Cardiac muscle cell (in vitro differentiated cells and primary cell): ENCODE measurements around the gene C1QBP. TPM values are rescaled to one million over a fixed set of nuclear protein-coding genes. Genes with fewer than 3 reads are reported as not detected.

ENCODE experiments used
- DNase-seq, 2 donors: peaks; one replicate each; pipeline versions ENCODE4 v3.0.0 to v3.0.0-alpha.2; 2010 to 2017; ENCODE audit warnings: low read depth in 1 of 2, low spot score in 1 of 2
- H3K27ac ChIP-seq: fragments of 200-600 bp; sonication (generic); 2 replicates; pipeline ENCODE4 v1.5.1; 2016
- H3K27me3 ChIP-seq: fragments of 200-600 bp; sonication (generic); 2 replicates; pipeline ENCODE4 v1.6.0; 2016; ENCODE audit warnings: control low read depth
- H3K36me3 ChIP-seq: fragments of 200-600 bp; sonication (generic); 2 replicates; pipeline ENCODE4 v1.5.1; 2016; ENCODE audit warnings: control low read depth
- H3K4me1 ChIP-seq: fragments of 200-600 bp; sonication (generic); 2 replicates; pipeline ENCODE4 v1.8.1; 2017; ENCODE audit warnings: low read depth, mild to moderate bottlenecking, mixed run types
- H3K4me3 ChIP-seq: fragments of 200-600 bp; sonication (generic); 2 replicates; pipeline ENCODE4 v1.5.1; 2016; ENCODE audit warnings: mild to moderate bottlenecking
- H3K9me3 ChIP-seq: fragments of 200-600 bp; sonication (generic); 2 replicates; pipeline ENCODE4 v1.5.1; 2017; ENCODE audit warnings: low read depth, mild to moderate bottlenecking, control low read depth
- polyA plus RNA-seq: library from polyadenylated mRNA; unstranded; fragments of >200 nt; fragmentation: Nextera tagmentation; extraction: Ambion mirVana; gene quantifications from 2 replicates; pipeline ENCODE4 v1.2.1, GENCODE V29; 2016
- total RNA-seq: library from RNA; depleted of rRNA; stranded (reverse); fragments of >200 nt; gene quantifications from 2 replicates; pipeline ENCODE4 v1.2.3, GENCODE V29; 2016
- TF ChIP-seq, protein P1 (sequence below): IDR thresholded peaks from 2 replicates; pipeline ENCODE4 v1.5.1; 2012; ENCODE audit warnings: low read depth, mild to moderate bottlenecking, low read length

The C1QBP gene
- total and polyA plus RNA-seq, 2 experiments from 2014 or later, result 156 to 299 TPM

DNA sequence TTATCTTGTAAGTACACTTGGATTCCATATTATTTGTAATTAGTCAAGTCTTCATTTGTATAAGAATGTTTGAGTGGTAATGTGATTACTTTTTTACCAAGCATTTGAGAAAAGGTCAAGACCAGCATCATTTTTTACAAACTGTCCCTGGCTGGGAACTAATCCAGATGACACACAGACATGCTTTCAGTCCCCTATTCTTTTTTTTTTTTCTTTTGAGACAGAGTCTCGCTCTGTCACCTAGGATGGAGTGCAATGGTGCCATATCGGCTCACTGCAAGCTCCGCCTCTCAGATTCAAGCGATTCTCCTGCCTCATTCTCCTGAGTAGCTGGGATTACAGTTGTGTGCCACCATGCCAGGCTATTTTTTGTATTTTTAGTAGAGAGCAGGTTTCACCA is 42.5 kb upstream of the C1QBP start:
- no peak for DNase-seq
- Histone ChIP-seq H3K36me3 (peaks cover 46% of the 10 kb centered on the region), H3K4me3 (no peak overlapping the region), H3K9me3 (no peaks in the 10 kb centered on the region), H3K27me3 (no peaks in the 10 kb centered on the region), H3K4me1 (no peaks in the 10 kb centered on the region), H3K27ac (no peak overlapping the region)
- TF ChIP-seq, protein P1, sequence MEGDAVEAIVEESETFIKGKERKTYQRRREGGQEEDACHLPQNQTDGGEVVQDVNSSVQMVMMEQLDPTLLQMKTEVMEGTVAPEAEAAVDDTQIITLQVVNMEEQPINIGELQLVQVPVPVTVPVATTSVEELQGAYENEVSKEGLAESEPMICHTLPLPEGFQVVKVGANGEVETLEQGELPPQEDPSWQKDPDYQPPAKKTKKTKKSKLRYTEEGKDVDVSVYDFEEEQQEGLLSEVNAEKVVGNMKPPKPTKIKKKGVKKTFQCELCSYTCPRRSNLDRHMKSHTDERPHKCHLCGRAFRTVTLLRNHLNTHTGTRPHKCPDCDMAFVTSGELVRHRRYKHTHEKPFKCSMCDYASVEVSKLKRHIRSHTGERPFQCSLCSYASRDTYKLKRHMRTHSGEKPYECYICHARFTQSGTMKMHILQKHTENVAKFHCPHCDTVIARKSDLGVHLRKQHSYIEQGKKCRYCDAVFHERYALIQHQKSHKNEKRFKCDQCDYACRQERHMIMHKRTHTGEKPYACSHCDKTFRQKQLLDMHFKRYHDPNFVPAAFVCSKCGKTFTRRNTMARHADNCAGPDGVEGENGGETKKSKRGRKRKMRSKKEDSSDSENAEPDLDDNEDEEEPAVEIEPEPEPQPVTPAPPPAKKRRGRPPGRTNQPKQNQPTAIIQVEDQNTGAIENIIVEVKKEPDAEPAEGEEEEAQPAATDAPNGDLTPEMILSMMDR, result no peak

DNA sequence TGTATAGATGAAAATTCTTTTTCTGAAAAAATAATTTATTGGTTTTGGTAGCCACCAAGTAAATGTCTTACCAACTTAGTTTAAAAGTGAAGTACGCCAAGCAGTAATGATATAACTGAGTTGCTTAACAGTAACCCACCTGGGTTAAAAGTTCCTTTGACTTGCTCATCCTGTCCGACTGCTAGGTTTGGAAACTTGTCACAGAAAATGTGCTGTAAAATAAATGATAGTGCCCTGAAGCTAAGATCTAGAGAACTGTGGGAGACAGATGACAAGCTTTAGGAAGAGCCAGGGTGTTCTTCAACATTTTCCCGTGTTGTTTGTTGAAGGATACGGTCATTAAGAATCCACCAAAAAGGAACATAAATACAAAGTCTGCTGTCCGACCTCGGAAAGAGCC is 42.0 kb upstream of the C1QBP start:
- peaks cover 48% of the 10 kb centered on the region for H3K36me3 ChIP-seq
- TF ChIP-seq, protein P1, result no peak
- DNase-seq, result no peak
- no peaks in the 10 kb centered on the region for H3K9me3 ChIP-seq
- no peak overlapping the region for H3K4me3 ChIP-seq
- no peaks in the 10 kb centered on the region for H3K27me3 ChIP-seq
- no peak overlapping the region for H3K27ac ChIP-seq
- H3K4me1 ChIP-seq, result no peaks in the 10 kb centered on the region

DNA sequence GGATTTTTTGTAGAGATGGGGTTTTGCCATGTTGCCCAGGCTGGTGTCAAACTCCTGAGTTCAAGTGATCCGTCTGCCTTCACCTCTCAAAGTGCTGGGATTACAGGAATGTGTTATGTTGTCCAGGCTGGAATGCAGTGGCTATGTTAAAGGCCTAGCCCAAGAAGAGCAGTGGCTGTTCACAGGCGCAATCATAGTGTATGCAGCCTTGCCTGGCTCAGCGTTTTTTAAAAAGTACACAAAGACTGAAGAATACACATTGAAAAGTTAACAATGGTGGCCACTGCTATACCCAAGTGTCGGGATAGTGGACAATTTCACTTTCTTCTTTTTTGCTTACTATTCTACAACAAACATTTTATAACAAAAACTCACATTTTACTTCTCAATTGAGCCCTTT is 40.0 kb upstream of the C1QBP start:
- no peak overlapping the region for H3K4me3 ChIP-seq
- no peaks in the 10 kb centered on the region for H3K27me3 ChIP-seq
- no peak overlapping the region for H3K27ac ChIP-seq
- H3K4me1 ChIP-seq, result no peaks in the 10 kb centered on the region
- peaks cover 59% of the 10 kb centered on the region for H3K36me3 ChIP-seq
- no peaks in the 10 kb centered on the region for H3K9me3 ChIP-seq
- DNase-seq, result no peak
- TF ChIP-seq, protein P1, result no peak

DNA sequence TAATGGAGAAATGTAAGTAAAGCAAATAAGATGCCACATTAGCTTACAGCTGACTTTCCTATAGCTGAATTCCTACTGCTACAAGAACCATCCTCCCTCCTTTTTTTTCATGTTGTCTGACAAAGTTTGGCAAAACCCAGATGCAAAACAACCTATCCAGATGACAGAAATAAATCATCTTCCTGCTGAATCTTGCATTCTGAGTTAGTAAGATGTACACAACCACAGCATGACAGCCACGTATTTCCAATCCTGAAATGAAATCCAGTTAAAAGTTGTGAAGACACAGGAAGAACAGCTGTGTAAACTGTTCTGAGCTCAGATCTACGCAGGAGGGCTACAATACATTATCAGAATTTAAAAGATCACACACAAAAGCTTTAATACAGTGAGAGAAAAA is 35.0 kb upstream of the C1QBP start:
- Histone ChIP-seq H3K4me1 (no peaks in the 10 kb centered on the region), H3K36me3 (peaks cover 46% of the 10 kb centered on the region), H3K27me3 (no peaks in the 10 kb centered on the region), H3K27ac (no peak overlapping the region), H3K4me3 (no peak overlapping the region), H3K9me3 (no peaks in the 10 kb centered on the region)
- no peak for DNase-seq
- TF ChIP-seq, protein P1, result no peak

DNA sequence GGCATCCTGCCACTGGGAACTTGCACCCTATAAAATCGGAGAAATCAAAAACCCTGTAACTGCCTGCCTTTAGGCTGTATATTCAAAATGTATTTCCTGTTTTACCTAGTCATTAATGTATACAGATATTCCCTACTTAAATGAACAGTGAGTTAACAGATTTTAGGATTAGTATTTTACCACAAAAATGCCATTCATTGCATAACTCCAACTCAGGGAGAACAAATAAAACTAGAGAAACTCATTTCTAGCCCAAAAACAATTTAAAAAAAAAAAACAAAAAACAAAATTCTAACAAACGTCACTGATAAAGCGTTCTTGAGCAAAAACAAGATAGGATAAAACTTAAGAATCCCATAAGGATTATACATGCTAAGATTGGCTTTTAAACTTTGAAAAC is 33.6 kb upstream of the C1QBP start:
- peaks cover 38% of the 10 kb centered on the region for H3K36me3 ChIP-seq

More for the DNA sequence above, 33.6 kb upstream of the C1QBP start:
- DNase-seq, result peak in 1 of 2 donors; percentile 4
- TF ChIP-seq, protein P1, result no peak
- Histone ChIP-seq H3K9me3 (no peaks in the 10 kb centered on the region), H3K4me1 (no peaks in the 10 kb centered on the region), H3K4me3 (no peak overlapping the region), H3K27ac (no peak overlapping the region), H3K27me3 (no peaks in the 10 kb centered on the region)
